ENCODE measurements around the gene HDAC6. TPM values are rescaled to one million over a fixed set of nuclear protein-coding genes. Genes with fewer than 3 reads are reported as not detected.

HDAC6 gene
- total RNA-seq, 1 experiment from 2014 or later: 68.1 TPM

- CTCF ChIA-PET: no interaction called here
- H3K27ac Mint-ChIP-seq (ENCODE audit: unreplicated experiment): no peak overlapping the region
- no peaks in the 10 kb centered on the region for H3K27me3 Mint-ChIP-seq (ENCODE audit: unreplicated experiment)
- H3K4me1 Mint-ChIP-seq (ENCODE audit: low read depth, unreplicated experiment): peaks cover 13% of the 10 kb centered on the region
- TSS peak; percentile 44 for BruUV-seq (replicated peaks)
- H3K9me3 Mint-ChIP-seq (ENCODE audit: low read depth, unreplicated experiment): no peaks in the 10 kb centered on the region
- no peak for DNase-seq
- intact Hi-C loops (cut with micrococcal nuclease; ENCODE audit: unreplicated experiment): loop anchor here (10.0 kb wide), 1 partner anchor 63 kb away; the partner anchor contains the start of genes PQBP1 and TIMM17B
- no peak for TF ChIP-seq CTCF (IDR thresholded peaks at IDR 0.05; ENCODE audit: unreplicated experiment)
- peaks cover 28% of the 10 kb centered on the region for H3K36me3 Mint-ChIP-seq (ENCODE audit: insufficient read depth, unreplicated experiment)
- no peak overlapping the region for H3K4me3 Mint-ChIP-seq (ENCODE audit: low read depth, unreplicated experiment)
These were observed 29.5 kb downstream of the HDAC6 start for GRCh38 chrX:48831136-48831908.

- Mint-ChIP-seq H3K27ac (ENCODE audit: unreplicated experiment) (no peak overlapping the region), H3K4me1 (ENCODE audit: low read depth, unreplicated experiment) (peaks cover 13% of the 10 kb centered on the region), H3K36me3 (ENCODE audit: insufficient read depth, unreplicated experiment) (peaks cover 31% of the 10 kb centered on the region), H3K27me3 (ENCODE audit: unreplicated experiment) (no peaks in the 10 kb centered on the region), H3K4me3 (ENCODE audit: low read depth, unreplicated experiment) (no peak overlapping the region), H3K9me3 (ENCODE audit: low read depth, unreplicated experiment) (no peaks in the 10 kb centered on the region)
- CTCF ChIA-PET: no interaction called here
- DNase-seq: no peak
- intact Hi-C loops (cut with micrococcal nuclease; ENCODE audit: unreplicated experiment): loop anchor here (10.0 kb wide), 1 partner anchor 63 kb away; the partner anchor contains the start of genes PQBP1 and TIMM17B
- TF ChIP-seq CTCF (IDR thresholded peaks at IDR 0.05; ENCODE audit: unreplicated experiment): no peak
- no TSS peak for BruUV-seq (replicated peaks)
These were observed 30.0 kb downstream of the HDAC6 start for GRCh38 chrX:48831909-48832291.

GRCh38 chrX:48833542-48834138 lies 31.8 kb downstream of the HDAC6 start:
- H3K27me3 Mint-ChIP-seq (ENCODE audit: unreplicated experiment): no peaks in the 10 kb centered on the region
- no TSS peak for BruUV-seq (replicated peaks)
- intact Hi-C loops (cut with micrococcal nuclease; ENCODE audit: unreplicated experiment): loop anchor here (10.0 kb wide), 1 partner anchor 61 kb away; the partner anchor contains the start of genes PQBP1 and TIMM17B
- no peak overlapping the region for H3K27ac Mint-ChIP-seq (ENCODE audit: unreplicated experiment)
- CTCF ChIA-PET: interaction anchor here (0.7 to 0.8 kb wide), 2 partner anchors 58 to 78 kb away, joined by 3 to 4 read pairs; partner anchors contain the start of gene SLC35A2
- no peaks in the 10 kb centered on the region for H3K9me3 Mint-ChIP-seq (ENCODE audit: low read depth, unreplicated experiment)
- H3K4me1 Mint-ChIP-seq (ENCODE audit: low read depth, unreplicated experiment): peaks cover 13% of the 10 kb centered on the region
- DNase-seq: no peak
- TF ChIP-seq CTCF (IDR thresholded peaks at IDR 0.05; ENCODE audit: unreplicated experiment): no peak
- H3K36me3 Mint-ChIP-seq (ENCODE audit: insufficient read depth, unreplicated experiment): peaks cover 27% of the 10 kb centered on the region
- peak overlapping the region; percentile 81 for H3K4me3 Mint-ChIP-seq (ENCODE audit: low read depth, unreplicated experiment)

GRCh38 chrX:48834383-48834709 lies 32.5 kb downstream of the HDAC6 start:
- no peaks in the 10 kb centered on the region for H3K9me3 Mint-ChIP-seq (ENCODE audit: low read depth, unreplicated experiment)
- DNase-seq: no peak
- peak overlapping the region; percentile 81 for H3K4me3 Mint-ChIP-seq (ENCODE audit: low read depth, unreplicated experiment)
- peaks cover 13% of the 10 kb centered on the region for H3K4me1 Mint-ChIP-seq (ENCODE audit: low read depth, unreplicated experiment)
- H3K27me3 Mint-ChIP-seq (ENCODE audit: unreplicated experiment): no peaks in the 10 kb centered on the region
- no peak for TF ChIP-seq CTCF (IDR thresholded peaks at IDR 0.05; ENCODE audit: unreplicated experiment)
- CTCF ChIA-PET: interaction anchor here (0.7 to 0.8 kb wide), 2 partner anchors 57 to 77 kb away, joined by 3 to 4 read pairs; partner anchors contain the start of gene SLC35A2
- peaks cover 26% of the 10 kb centered on the region for H3K36me3 Mint-ChIP-seq (ENCODE audit: insufficient read depth, unreplicated experiment)
- intact Hi-C loops (cut with micrococcal nuclease; ENCODE audit: unreplicated experiment): loop anchor here (10.0 kb wide), 1 partner anchor 60 kb away; the partner anchor contains the start of genes PQBP1 and TIMM17B
- no peak overlapping the region for H3K27ac Mint-ChIP-seq (ENCODE audit: unreplicated experiment)
- BruUV-seq (replicated peaks): TSS peak; percentile 59
